ENCODE measurements around the gene CLDND2. TPM values are rescaled to one million over a fixed set of nuclear protein-coding genes. Genes with fewer than 3 reads are reported as not detected.

Gene CLDND2
- total RNA-seq, 4 donors from 2014 or later = not detected

GRCh38 chr19:51389143-51389542, 20.3 kb upstream of the CLDND2 start:
- no peak for TF ChIP-seq CTCF (IDR thresholded peaks at IDR 0.05; ENCODE audit: low read depth)

- no peak for TF ChIP-seq CTCF (IDR thresholded peaks at IDR 0.05; ENCODE audit: low read depth)
Measured at GRCh38 chr19:51387924-51388389, 19.2 kb upstream of the CLDND2 start, which contains the start of gene LIM2. Gene LIM2 (minus strand): TSS chr19:51387974. CDS start chr19:51387443, 531 bp downstream.

- TF ChIP-seq CTCF (IDR thresholded peaks at IDR 0.05; ENCODE audit: low read depth) = no peak
Measured at GRCh38 chr19:51386882-51387520, 18.2 kb upstream of the CLDND2 start.

- TF ChIP-seq CTCF (IDR thresholded peaks at IDR 0.05; ENCODE audit: low read depth) = no peak
Measured at GRCh38 chr19:51382004-51382403, 13.2 kb upstream of the CLDND2 start.

GRCh38 chr19:51380379-51380778, 11.6 kb upstream of the CLDND2 start:
- TF ChIP-seq CTCF (IDR thresholded peaks at IDR 0.05; ENCODE audit: low read depth) = no peak

GRCh38 chr19:51377422-51377821, 8.6 kb upstream of the CLDND2 start:
- no peak for TF ChIP-seq CTCF (IDR thresholded peaks at IDR 0.05; ENCODE audit: low read depth)

- no peak for TF ChIP-seq CTCF (IDR thresholded peaks at IDR 0.05; ENCODE audit: low read depth)
Measured at GRCh38 chr19:51375504-51376221, 6.9 kb upstream of the CLDND2 start.
